NT2/D1 (cell line): Measurements from ENCODE around the gene PLCH1.

Experiments used
- SUZ12 ChIP-seq: IDR thresholded peaks from 2 replicates; pipeline ENCODE4 v1.6.1; 2011; ENCODE audit not compliant: insufficient read length, insufficient read depth; ENCODE audit errors: extremely low read depth
- YY1 ChIP-seq: IDR thresholded peaks from 2 replicates; pipeline ENCODE4 v1.6.1; 2011; ENCODE audit not compliant: insufficient read length, insufficient read depth
- ZNF274 ChIP-seq: IDR thresholded peaks from 2 replicates; pipeline ENCODE4 v1.6.1; 2011; ENCODE audit warnings: mild to moderate bottlenecking, low read depth, low read length

- TF ChIP-seq ZNF274: no peak
- TF ChIP-seq SUZ12: no peak
- no peak for TF ChIP-seq YY1
Measured at GRCh38 chr3:155369244-155369643, 375.6 kb downstream of the PLCH1 start.
